Suprapubic skin (tissue), 4 donors: ENCODE results near the gene SLC39A7. TPM values are rescaled to one million over a fixed set of nuclear protein-coding genes. Genes with fewer than 3 reads are reported as not detected.

Source experiments
- DNase-seq, 2 donors: peaks; one replicate each; pipeline ENCODE4 v3.0.0-alpha.2; 2019; ENCODE audit warnings: low spot score in 2 of 2
- H3K27ac ChIP-seq: fragments of 200-600 bp; sonication (generic); one replicate; pipeline ENCODE4 v1.5.1; 2019
- H3K27me3 ChIP-seq: fragments of 200-600 bp; sonication (generic); one replicate; pipeline ENCODE4 v1.5.1; 2019
- H3K36me3 ChIP-seq: fragments of 200-600 bp; sonication (generic); one replicate; pipeline ENCODE4 v1.5.1; 2019
- H3K4me1 ChIP-seq: fragments of 200-600 bp; sonication (generic); one replicate; pipeline ENCODE4 v1.5.1; 2019
- H3K4me3 ChIP-seq: fragments of 200-600 bp; sonication (generic); one replicate; pipeline ENCODE4 v1.5.1; 2019; ENCODE audit warnings: mild to moderate bottlenecking
- H3K9me3 ChIP-seq: fragments of 200-600 bp; sonication (generic); one replicate; pipeline ENCODE4 v1.5.1; 2019
- EP300 ChIP-seq: sonication (generic); formaldehyde crosslinking; IDR thresholded peaks from one replicate; pipeline ENCODE4 v1.6.1; 2017; ENCODE audit warnings: antibody characterized with exemption
- POLR2A ChIP-seq, 2 donors: fragments of 450-650 bp; IDR thresholded peaks; one replicate each; pipeline ENCODE4 v1.6.1; 2017; ENCODE audit warnings: antibody characterized with exemption in 2 of 2, mild to moderate bottlenecking in 2 of 2, moderate library complexity in 2 of 2
- POLR2AphosphoS5 ChIP-seq, 3 donors: sonication (generic); formaldehyde crosslinking; IDR thresholded peaks; one replicate each; pipeline ENCODE4 v1.6.1; 2017; ENCODE audit warnings: antibody characterized with exemption in 3 of 3
- WGBS: methylation state at CpG from one replicate; pipeline ENCODE4 v1.1.5; 2018; 5-methylcytosine and 5-hydroxymethylcytosine counted together
- total RNA-seq, 4 donors: library from RNA; depleted of rRNA; stranded (reverse); fragments of >200 nt; gene quantifications; one replicate each; pipeline ENCODE4 v1.1.0, GENCODE V29; 2016
- TF ChIP-seq, protein P1 (sequence below), 2 donors: fragments of 200-600 bp in 1 of 2; fragments of 450-650 bp in 1 of 2; sonication (generic) in 1 of 2; IDR thresholded peaks; one replicate each; pipeline ENCODE4 v1.5.1; 2016 to 2019; ENCODE audit warnings: antibody characterized with exemption in 2 of 2, mild to moderate bottlenecking in 1 of 2, moderate library complexity in 1 of 2

SLC39A7 gene
- total RNA-seq, 4 donors from 2014 or later, result 29.3 to 46.3 (median 41.9) TPM

DNA sequence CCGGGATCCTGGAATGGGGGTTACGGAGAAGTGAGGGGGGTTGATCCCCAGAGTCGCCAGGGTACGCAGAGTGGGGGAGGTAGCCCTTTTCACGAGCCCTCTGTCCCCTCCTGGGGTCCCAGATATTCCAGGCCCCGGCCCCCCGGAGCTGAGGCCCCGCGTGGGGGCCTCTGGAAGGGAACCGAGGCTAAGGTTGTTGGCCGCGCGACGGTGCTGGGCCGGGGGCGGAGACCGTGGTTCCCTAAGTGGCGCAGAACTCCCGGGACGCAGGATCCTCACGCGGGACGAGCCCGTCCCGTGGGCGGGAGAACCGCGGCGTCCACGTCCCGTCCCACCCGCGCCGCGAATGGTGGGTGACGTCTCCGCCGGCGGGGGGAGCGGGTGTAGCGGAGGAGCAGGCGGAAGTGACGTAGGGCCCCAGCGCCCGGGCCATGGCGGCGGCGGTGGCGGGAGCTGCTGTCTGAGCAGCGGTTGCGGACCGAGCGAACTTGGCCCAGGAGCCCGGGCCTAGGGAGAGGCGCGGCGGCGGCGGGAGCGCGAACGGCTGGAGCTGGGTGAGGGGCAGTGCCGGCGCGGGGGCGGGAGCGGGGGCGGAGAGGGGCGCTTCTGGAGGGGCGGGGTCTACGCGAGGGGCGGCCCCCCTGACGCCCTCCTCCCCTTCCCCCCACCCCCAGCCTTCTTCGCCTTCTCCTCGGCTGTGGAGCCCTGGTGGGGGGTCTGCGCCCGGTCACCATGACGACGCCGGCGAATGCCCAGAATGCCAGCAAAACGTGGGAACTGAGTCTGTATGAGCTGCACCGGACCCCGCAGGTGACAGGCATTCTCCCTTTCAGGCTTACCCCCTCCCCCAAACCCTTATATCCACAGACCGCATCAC is 7.7 kb downstream of the SLC39A7 start, which contains the start of gene RING1:
RING1 (plus strand) TSS at position 410 of the 877 bp plus-strand sequence; CDS start at position 733, 323 bp downstream.
- Histone ChIP-seq H3K9me3 (no peaks in the 10 kb centered on the region), H3K4me1 (peaks cover 51% of the 10 kb centered on the region), H3K4me3 (peak within 1 kb of the TSS; percentile 86), H3K27me3 (no peaks in the 10 kb centered on the region), H3K27ac (peak within 1 kb of the TSS; percentile 88), H3K36me3 (peaks cover 8% of the 10 kb centered on the region)
- peak; percentile 93 for DNase-seq
- WGBS, result under 1% methylated on average over 20 of the region's 86 CpGs
- TF ChIP-seq POLR2AphosphoS5 (IDR thresholded peaks at IDR 0.05) (peak; percentile 95 to 97 (median 96)), EP300 (no peak), POLR2A (IDR thresholded peaks at IDR 0.05) (peak; percentile 97)

DNA sequence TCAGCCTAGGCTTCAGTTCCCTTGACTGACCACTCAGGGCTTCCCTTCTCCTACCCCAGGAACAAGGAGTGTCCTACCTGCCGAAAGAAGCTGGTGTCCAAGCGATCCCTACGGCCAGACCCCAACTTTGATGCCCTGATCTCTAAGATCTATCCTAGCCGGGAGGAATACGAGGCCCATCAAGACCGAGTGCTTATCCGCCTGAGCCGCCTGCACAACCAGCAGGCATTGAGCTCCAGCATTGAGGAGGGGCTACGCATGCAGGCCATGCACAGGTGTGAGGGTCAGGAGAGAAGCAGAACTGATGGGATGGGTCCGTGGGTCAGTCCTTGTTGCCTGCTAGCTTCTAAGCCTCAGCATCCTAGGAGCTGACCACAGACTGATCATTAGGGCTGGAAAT is 9.2 kb downstream of the SLC39A7 start:
- peak in 1 of 2 donors; percentile 64 for DNase-seq
- Histone ChIP-seq H3K9me3 (no peaks in the 10 kb centered on the region), H3K4me3 (no peak overlapping the region), H3K4me1 (peaks cover 48% of the 10 kb centered on the region), H3K27me3 (no peaks in the 10 kb centered on the region), H3K27ac (no peak overlapping the region), H3K36me3 (peaks cover 2% of the 10 kb centered on the region)
- 92% methylated on average over 5 of the region's 10 CpGs for WGBS
- no peak for TF ChIP-seq POLR2A (IDR thresholded peaks at IDR 0.05)

DNA sequence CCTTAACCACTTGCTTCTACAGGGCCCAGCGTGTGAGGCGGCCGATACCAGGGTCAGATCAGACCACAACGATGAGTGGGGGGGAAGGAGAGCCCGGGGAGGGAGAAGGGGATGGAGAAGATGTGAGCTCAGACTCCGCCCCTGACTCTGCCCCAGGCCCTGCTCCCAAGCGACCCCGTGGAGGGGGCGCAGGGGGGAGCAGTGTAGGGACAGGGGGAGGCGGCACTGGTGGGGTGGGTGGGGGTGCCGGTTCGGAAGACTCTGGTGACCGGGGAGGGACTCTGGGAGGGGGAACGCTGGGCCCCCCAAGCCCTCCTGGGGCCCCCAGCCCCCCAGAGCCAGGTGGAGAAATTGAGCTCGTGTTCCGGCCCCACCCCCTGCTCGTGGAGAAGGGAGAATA is 10.5 kb downstream of the SLC39A7 start:
- Histone ChIP-seq H3K27me3 (no peaks in the 10 kb centered on the region), H3K36me3 (peaks cover 2% of the 10 kb centered on the region), H3K9me3 (no peaks in the 10 kb centered on the region), H3K27ac (no peak overlapping the region), H3K4me3 (no peak overlapping the region), H3K4me1 (peaks cover 39% of the 10 kb centered on the region)
- 82% methylated on average over 14 of the region's 17 CpGs for WGBS
- no peak for TF ChIP-seq POLR2A (IDR thresholded peaks at IDR 0.05)
- no peak for TF ChIP-seq EP300
- TF ChIP-seq, protein P1, sequence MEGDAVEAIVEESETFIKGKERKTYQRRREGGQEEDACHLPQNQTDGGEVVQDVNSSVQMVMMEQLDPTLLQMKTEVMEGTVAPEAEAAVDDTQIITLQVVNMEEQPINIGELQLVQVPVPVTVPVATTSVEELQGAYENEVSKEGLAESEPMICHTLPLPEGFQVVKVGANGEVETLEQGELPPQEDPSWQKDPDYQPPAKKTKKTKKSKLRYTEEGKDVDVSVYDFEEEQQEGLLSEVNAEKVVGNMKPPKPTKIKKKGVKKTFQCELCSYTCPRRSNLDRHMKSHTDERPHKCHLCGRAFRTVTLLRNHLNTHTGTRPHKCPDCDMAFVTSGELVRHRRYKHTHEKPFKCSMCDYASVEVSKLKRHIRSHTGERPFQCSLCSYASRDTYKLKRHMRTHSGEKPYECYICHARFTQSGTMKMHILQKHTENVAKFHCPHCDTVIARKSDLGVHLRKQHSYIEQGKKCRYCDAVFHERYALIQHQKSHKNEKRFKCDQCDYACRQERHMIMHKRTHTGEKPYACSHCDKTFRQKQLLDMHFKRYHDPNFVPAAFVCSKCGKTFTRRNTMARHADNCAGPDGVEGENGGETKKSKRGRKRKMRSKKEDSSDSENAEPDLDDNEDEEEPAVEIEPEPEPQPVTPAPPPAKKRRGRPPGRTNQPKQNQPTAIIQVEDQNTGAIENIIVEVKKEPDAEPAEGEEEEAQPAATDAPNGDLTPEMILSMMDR (IDR thresholded peaks at IDR 0.05), result no peak
- no peak for TF ChIP-seq POLR2AphosphoS5 (IDR thresholded peaks at IDR 0.05)
- DNase-seq, result peak in 1 of 2 donors; percentile 44

DNA sequence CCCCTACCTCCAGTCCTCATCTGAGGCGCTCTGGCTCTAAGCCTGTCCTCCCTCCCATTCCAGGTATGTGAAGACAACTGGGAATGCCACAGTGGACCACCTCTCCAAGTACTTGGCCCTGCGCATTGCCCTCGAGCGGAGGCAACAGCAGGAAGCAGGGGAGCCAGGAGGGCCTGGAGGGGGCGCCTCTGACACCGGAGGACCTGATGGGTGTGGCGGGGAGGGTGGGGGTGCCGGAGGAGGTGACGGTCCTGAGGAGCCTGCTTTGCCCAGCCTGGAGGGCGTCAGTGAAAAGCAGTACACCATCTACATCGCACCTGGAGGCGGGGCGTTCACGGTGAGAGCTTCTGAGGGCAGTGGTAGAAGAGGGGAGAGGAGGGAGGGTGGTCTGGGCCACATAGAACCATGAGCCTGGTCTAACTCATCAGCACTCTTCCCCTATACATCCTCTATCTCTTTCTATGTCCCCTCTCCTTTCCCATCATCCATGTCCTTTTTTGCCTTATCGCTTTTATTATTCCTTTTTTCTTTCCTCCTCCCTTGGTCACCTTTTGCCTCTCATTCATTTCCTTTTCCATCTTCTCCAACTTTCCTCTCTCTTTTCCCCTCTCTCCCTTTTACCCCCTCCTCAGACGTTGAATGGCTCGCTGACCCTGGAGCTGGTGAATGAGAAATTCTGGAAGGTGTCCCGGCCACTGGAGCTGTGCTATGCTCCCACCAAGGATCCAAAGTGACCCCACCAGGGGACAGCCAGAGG is 11.2 kb downstream of the SLC39A7 start:
- 84% methylated on average over 16 of the region's 18 CpGs for WGBS
- no peak overlapping the region for H3K27ac ChIP-seq
- peaks cover 37% of the 10 kb centered on the region for H3K4me1 ChIP-seq
- peaks cover 2% of the 10 kb centered on the region for H3K36me3 ChIP-seq
- H3K27me3 ChIP-seq, result no peaks in the 10 kb centered on the region
- peak in 1 of 2 donors; percentile 45 for DNase-seq
- TF ChIP-seq, protein P1 (IDR thresholded peaks at IDR 0.05), result no peak
- TF ChIP-seq EP300, result no peak
- no peak for TF ChIP-seq POLR2AphosphoS5 (IDR thresholded peaks at IDR 0.05)
- no peak for TF ChIP-seq POLR2A (IDR thresholded peaks at IDR 0.05)
- no peaks in the 10 kb centered on the region for H3K9me3 ChIP-seq
- no peak overlapping the region for H3K4me3 ChIP-seq

DNA sequence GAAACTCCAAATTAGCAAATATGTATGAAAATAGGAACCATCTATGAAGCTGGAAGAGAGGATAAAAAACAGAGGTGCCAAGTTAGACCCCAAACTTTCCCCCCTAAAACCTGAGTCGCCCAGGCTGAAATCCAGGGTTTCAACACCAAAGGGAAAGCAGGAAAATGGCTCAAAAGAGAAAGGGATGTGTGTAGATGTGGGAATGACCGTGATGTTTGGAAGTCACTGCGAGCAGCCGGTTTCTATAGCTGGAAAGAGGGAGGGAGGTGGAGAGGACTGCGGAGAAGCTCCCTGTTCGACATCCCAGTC is 12.1 kb downstream of the SLC39A7 start:
- H3K27ac ChIP-seq, result no peak overlapping the region
- no peaks in the 10 kb centered on the region for H3K27me3 ChIP-seq
- TF ChIP-seq, protein P1 (IDR thresholded peaks at IDR 0.05), result no peak
- TF ChIP-seq POLR2A (IDR thresholded peaks at IDR 0.05) (no peak), POLR2AphosphoS5 (IDR thresholded peaks at IDR 0.05) (no peak), EP300 (no peak)
- DNase-seq, result no peak
- H3K4me3 ChIP-seq, result peak overlapping the region; percentile 56
- H3K9me3 ChIP-seq, result no peaks in the 10 kb centered on the region
- WGBS, result 4% methylated on average over 6 of the region's 6 CpGs
- H3K36me3 ChIP-seq, result peaks cover 2% of the 10 kb centered on the region
- H3K4me1 ChIP-seq, result peaks cover 29% of the 10 kb centered on the region
